Measurements from ENCODE around the gene CFAP299.

GRCh38 chr4:80425124-80426100, 89.9 kb downstream of the CFAP299 start:
- TF ChIP-seq, protein P1, sequence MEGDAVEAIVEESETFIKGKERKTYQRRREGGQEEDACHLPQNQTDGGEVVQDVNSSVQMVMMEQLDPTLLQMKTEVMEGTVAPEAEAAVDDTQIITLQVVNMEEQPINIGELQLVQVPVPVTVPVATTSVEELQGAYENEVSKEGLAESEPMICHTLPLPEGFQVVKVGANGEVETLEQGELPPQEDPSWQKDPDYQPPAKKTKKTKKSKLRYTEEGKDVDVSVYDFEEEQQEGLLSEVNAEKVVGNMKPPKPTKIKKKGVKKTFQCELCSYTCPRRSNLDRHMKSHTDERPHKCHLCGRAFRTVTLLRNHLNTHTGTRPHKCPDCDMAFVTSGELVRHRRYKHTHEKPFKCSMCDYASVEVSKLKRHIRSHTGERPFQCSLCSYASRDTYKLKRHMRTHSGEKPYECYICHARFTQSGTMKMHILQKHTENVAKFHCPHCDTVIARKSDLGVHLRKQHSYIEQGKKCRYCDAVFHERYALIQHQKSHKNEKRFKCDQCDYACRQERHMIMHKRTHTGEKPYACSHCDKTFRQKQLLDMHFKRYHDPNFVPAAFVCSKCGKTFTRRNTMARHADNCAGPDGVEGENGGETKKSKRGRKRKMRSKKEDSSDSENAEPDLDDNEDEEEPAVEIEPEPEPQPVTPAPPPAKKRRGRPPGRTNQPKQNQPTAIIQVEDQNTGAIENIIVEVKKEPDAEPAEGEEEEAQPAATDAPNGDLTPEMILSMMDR (IDR thresholded peaks at IDR 0.05 in 8 of 11, conservative IDR thresholded peaks at IDR 0.05 in 3 of 11), result no peak
- TF ChIP-seq POLR2AphosphoS5 (IDR thresholded peaks at IDR 0.05), result no peak
- TF ChIP-seq POLR2A (IDR thresholded peaks at IDR 0.05), result no peak
